ENCODE results near the gene RNF213. TPM values are rescaled to one million over a fixed set of nuclear protein-coding genes. Genes with fewer than 3 reads are reported as not detected.

Gene RNF213
- total RNA-seq, 1 experiment from 2014 or later: 71.4 TPM

GRCh38 chr17:80379348-80379747 lies 118.7 kb downstream of the RNF213 start:
- BruUV-seq (replicated peaks): no TSS peak
- H2AFZ ChIP-seq (ENCODE audit: low read length): no peak overlapping the region

GRCh38 chr17:80380068-80380467 lies 119.4 kb downstream of the RNF213 start:
- H3K4me1 ChIP-seq (ENCODE audit: insufficient read depth, low read length): no peaks in the 10 kb centered on the region
- no peak for DNase-seq
- H3K27me3 ChIP-seq (ENCODE audit: low read length): no peaks in the 10 kb centered on the region
- no peak overlapping the region for H3K4me2 ChIP-seq (ENCODE audit: low read length)
- H3K79me2 ChIP-seq (ENCODE audit: low read length): no peaks in the 10 kb centered on the region
- no peak overlapping the region for H3K4me3 ChIP-seq (ENCODE audit: low read length)
- H3F3A ChIP-seq (ENCODE audit: low read length, unreplicated experiment): no peaks in the 10 kb centered on the region
- TF ChIP-seq EZH2 (IDR thresholded peaks at IDR 0.05; ENCODE audit: low read length, unreplicated experiment) (no peak), CTCF (conservative IDR thresholded peaks at IDR 0.05; ENCODE audit: low read depth, low read length) (no peak), EZH2phosphoT487 (IDR thresholded peaks at IDR 0.05; ENCODE audit: borderline replicate concordance, low read length) (no peak)
- H2AFZ ChIP-seq (ENCODE audit: low read length): no peak overlapping the region
- ChIA-PET CTCF (no interaction called here), POLR2A (ENCODE audit: unreplicated experiment) (no interaction called here)
- no peaks in the 10 kb centered on the region for H4K20me1 ChIP-seq (ENCODE audit: low read length)
- H3K9ac ChIP-seq (ENCODE audit: low read length): no peak overlapping the region
- BruUV-seq (replicated peaks): no TSS peak
- H3K27ac ChIP-seq (ENCODE audit: low read length): no peak overlapping the region
- no peaks in the 10 kb centered on the region for H3K9me3 ChIP-seq (ENCODE audit: low read length)
- H3K9me2 ChIP-seq (replicated peaks; ENCODE audit: low read length): no peaks in the 10 kb centered on the region
- peaks cover 75% of the 10 kb centered on the region for H3K36me3 ChIP-seq (ENCODE audit: low read depth, low read length)
- intact Hi-C loops (cut with micrococcal nuclease): no loop called here
- no peak for ATAC-seq

More at GRCh38 chr17:80379348-80379747, 118.7 kb downstream of the RNF213 start:
- Histone ChIP-seq H3F3A (ENCODE audit: low read length, unreplicated experiment) (no peaks in the 10 kb centered on the region), H3K79me2 (ENCODE audit: low read length) (no peaks in the 10 kb centered on the region), H4K20me1 (ENCODE audit: low read length) (no peaks in the 10 kb centered on the region), H3K27me3 (ENCODE audit: low read length) (no peaks in the 10 kb centered on the region), H3K4me1 (ENCODE audit: insufficient read depth, low read length) (no peaks in the 10 kb centered on the region), H3K4me3 (ENCODE audit: low read length) (no peak overlapping the region), H3K9me3 (ENCODE audit: low read length) (no peaks in the 10 kb centered on the region), H3K36me3 (ENCODE audit: low read depth, low read length) (peaks cover 75% of the 10 kb centered on the region), H3K27ac (ENCODE audit: low read length) (no peak overlapping the region), H3K9ac (ENCODE audit: low read length) (no peak overlapping the region), H3K4me2 (ENCODE audit: low read length) (no peak overlapping the region), H3K9me2 (replicated peaks; ENCODE audit: low read length) (no peaks in the 10 kb centered on the region)
- CTCF ChIA-PET: no interaction called here
- no peak for DNase-seq
- TF ChIP-seq EZH2 (IDR thresholded peaks at IDR 0.05; ENCODE audit: low read length, unreplicated experiment) (no peak), CTCF (conservative IDR thresholded peaks at IDR 0.05; ENCODE audit: low read depth, low read length) (no peak), EZH2phosphoT487 (IDR thresholded peaks at IDR 0.05; ENCODE audit: borderline replicate concordance, low read length) (no peak)
- POLR2A ChIA-PET (ENCODE audit: unreplicated experiment): no interaction called here
- no peak for ATAC-seq
- intact Hi-C loops (cut with micrococcal nuclease): no loop called here

GRCh38 chr17:80380555-80381002 lies 119.9 kb downstream of the RNF213 start:
- no peak for ATAC-seq
- H2AFZ ChIP-seq (ENCODE audit: low read length): no peak overlapping the region

More at GRCh38 chr17:80380555-80381002, 119.9 kb downstream of the RNF213 start:
- DNase-seq: no peak
- intact Hi-C loops (cut with micrococcal nuclease): no loop called here
- Histone ChIP-seq H3K79me2 (ENCODE audit: low read length) (no peaks in the 10 kb centered on the region), H3K9me2 (replicated peaks; ENCODE audit: low read length) (no peaks in the 10 kb centered on the region), H4K20me1 (ENCODE audit: low read length) (no peaks in the 10 kb centered on the region), H3K4me1 (ENCODE audit: insufficient read depth, low read length) (no peaks in the 10 kb centered on the region), H3K4me2 (ENCODE audit: low read length) (no peak overlapping the region), H3K4me3 (ENCODE audit: low read length) (no peak overlapping the region), H3K9me3 (ENCODE audit: low read length) (no peaks in the 10 kb centered on the region), H3K27ac (ENCODE audit: low read length) (no peak overlapping the region), H3K27me3 (ENCODE audit: low read length) (no peaks in the 10 kb centered on the region), H3K9ac (ENCODE audit: low read length) (no peak overlapping the region), H3F3A (ENCODE audit: low read length, unreplicated experiment) (no peaks in the 10 kb centered on the region), H3K36me3 (ENCODE audit: low read depth, low read length) (peaks cover 72% of the 10 kb centered on the region)
- POLR2A ChIA-PET (ENCODE audit: unreplicated experiment): no interaction called here
- BruUV-seq (replicated peaks): no TSS peak
- TF ChIP-seq EZH2phosphoT487 (IDR thresholded peaks at IDR 0.05; ENCODE audit: borderline replicate concordance, low read length): no peak
- no peak for TF ChIP-seq EZH2 (IDR thresholded peaks at IDR 0.05; ENCODE audit: low read length, unreplicated experiment)
- TF ChIP-seq CTCF (conservative IDR thresholded peaks at IDR 0.05; ENCODE audit: low read depth, low read length): no peak
- CTCF ChIA-PET: no interaction called here
